Measurements from ENCODE around the gene NEURL1B. TPM values are rescaled to one million over a fixed set of nuclear protein-coding genes. Genes with fewer than 3 reads are reported as not detected.

The NEURL1B gene
- polyA plus RNA-seq, 1 donor from 2014 or later, result 12.7 TPM

DNA sequence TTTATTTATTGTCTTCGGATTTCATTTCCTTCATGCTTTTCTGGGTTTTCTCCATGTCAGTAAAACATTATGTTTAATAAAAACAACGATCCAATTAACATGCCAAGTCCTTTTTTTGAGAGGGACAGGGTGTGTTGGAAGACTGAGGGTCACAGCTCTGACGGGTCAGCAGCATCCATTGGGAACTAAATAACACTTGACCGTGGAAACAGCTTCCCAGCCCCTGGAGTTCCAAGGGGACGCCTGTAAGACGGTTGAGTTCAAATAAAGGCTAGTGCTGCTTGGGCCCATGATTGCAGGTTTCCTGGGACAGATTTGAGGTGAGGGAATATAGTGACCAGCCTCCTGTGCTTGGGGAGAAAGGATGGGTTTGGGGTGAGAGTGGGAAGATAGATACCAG is 30.4 kb upstream of the NEURL1B start:
- Histone ChIP-seq H3K27me3 (ENCODE audit: insufficient read depth, low read depth, low read length) (no peaks in the 10 kb centered on the region), H3K9me3 (ENCODE audit: low read length) (no peaks in the 10 kb centered on the region), H3K79me2 (replicated peaks; ENCODE audit: insufficient read depth, low read length) (no peaks in the 10 kb centered on the region), H3K36me3 (ENCODE audit: insufficient read depth, low read length) (no peaks in the 10 kb centered on the region), H3K27ac (ENCODE audit: low read length) (no peak overlapping the region), H4K20me1 (ENCODE audit: insufficient read depth) (no peaks in the 10 kb centered on the region), H3K4me2 (ENCODE audit: low read length) (no peak overlapping the region), H2AFZ (ENCODE audit: low read depth, low read length) (no peak overlapping the region), H3K9ac (ENCODE audit: low read length) (no peak overlapping the region), H3K4me3 (ENCODE audit: low read length) (no peak overlapping the region), H3F3A (ENCODE audit: insufficient read depth, low read length, poor library complexity, severe bottlenecking) (no peaks in the 10 kb centered on the region), H3K9me2 (ENCODE audit: insufficient read depth, low read length) (no peaks in the 10 kb centered on the region)
- TF ChIP-seq POLR2AphosphoS5 (IDR thresholded peaks at IDR 0.05) (no peak), SMC3 (conservative IDR thresholded peaks at IDR 0.05; ENCODE audit: poor library complexity) (no peak), TAF1 (IDR thresholded peaks at IDR 0.05; ENCODE audit: low read depth) (no peak), EP300 (conservative IDR thresholded peaks at IDR 0.05; ENCODE audit: poor library complexity, severe bottlenecking) (no peak), RAD21 (conservative IDR thresholded peaks at IDR 0.05) (no peak)
- TF ChIP-seq, protein P1, sequence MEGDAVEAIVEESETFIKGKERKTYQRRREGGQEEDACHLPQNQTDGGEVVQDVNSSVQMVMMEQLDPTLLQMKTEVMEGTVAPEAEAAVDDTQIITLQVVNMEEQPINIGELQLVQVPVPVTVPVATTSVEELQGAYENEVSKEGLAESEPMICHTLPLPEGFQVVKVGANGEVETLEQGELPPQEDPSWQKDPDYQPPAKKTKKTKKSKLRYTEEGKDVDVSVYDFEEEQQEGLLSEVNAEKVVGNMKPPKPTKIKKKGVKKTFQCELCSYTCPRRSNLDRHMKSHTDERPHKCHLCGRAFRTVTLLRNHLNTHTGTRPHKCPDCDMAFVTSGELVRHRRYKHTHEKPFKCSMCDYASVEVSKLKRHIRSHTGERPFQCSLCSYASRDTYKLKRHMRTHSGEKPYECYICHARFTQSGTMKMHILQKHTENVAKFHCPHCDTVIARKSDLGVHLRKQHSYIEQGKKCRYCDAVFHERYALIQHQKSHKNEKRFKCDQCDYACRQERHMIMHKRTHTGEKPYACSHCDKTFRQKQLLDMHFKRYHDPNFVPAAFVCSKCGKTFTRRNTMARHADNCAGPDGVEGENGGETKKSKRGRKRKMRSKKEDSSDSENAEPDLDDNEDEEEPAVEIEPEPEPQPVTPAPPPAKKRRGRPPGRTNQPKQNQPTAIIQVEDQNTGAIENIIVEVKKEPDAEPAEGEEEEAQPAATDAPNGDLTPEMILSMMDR (IDR thresholded peaks at IDR 0.05; ENCODE audit: poor library complexity, severe bottlenecking), result no peak
- TF ChIP-seq, protein P2, sequence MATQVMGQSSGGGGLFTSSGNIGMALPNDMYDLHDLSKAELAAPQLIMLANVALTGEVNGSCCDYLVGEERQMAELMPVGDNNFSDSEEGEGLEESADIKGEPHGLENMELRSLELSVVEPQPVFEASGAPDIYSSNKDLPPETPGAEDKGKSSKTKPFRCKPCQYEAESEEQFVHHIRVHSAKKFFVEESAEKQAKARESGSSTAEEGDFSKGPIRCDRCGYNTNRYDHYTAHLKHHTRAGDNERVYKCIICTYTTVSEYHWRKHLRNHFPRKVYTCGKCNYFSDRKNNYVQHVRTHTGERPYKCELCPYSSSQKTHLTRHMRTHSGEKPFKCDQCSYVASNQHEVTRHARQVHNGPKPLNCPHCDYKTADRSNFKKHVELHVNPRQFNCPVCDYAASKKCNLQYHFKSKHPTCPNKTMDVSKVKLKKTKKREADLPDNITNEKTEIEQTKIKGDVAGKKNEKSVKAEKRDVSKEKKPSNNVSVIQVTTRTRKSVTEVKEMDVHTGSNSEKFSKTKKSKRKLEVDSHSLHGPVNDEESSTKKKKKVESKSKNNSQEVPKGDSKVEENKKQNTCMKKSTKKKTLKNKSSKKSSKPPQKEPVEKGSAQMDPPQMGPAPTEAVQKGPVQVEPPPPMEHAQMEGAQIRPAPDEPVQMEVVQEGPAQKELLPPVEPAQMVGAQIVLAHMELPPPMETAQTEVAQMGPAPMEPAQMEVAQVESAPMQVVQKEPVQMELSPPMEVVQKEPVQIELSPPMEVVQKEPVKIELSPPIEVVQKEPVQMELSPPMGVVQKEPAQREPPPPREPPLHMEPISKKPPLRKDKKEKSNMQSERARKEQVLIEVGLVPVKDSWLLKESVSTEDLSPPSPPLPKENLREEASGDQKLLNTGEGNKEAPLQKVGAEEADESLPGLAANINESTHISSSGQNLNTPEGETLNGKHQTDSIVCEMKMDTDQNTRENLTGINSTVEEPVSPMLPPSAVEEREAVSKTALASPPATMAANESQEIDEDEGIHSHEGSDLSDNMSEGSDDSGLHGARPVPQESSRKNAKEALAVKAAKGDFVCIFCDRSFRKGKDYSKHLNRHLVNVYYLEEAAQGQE (IDR thresholded peaks at IDR 0.05; ENCODE audit: borderline replicate concordance), result no peak

DNA sequence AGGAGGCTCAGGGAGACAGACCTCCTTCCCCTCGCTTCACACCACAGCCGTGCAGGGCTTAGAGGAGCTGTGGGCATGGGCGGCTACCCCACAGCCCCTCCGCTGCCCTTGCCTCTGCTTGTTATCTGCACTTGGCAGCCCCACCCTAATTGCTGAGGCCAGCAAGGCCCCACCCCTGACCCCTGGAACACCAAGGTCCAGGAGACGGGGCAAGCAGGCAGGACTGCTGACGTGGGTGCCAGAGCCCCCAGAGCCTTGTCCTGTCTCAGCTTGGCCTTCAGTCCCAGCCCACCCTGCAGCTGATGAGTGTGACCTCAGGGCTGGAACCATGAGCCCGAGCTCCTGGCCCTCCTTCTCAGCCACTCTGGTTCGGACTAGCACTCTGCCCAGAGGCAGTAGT is 29.1 kb upstream of the NEURL1B start:
- H3K27ac ChIP-seq (ENCODE audit: low read length), result no peak overlapping the region
- H3K9ac ChIP-seq (ENCODE audit: low read length), result no peak overlapping the region
- no peaks in the 10 kb centered on the region for H3F3A ChIP-seq (ENCODE audit: insufficient read depth, low read length, poor library complexity, severe bottlenecking)
- no peaks in the 10 kb centered on the region for H3K9me3 ChIP-seq (ENCODE audit: low read length)
- H3K4me2 ChIP-seq (ENCODE audit: low read length), result no peak overlapping the region
- H3K27me3 ChIP-seq (ENCODE audit: insufficient read depth, low read depth, low read length), result no peaks in the 10 kb centered on the region
- H4K20me1 ChIP-seq (ENCODE audit: insufficient read depth), result no peaks in the 10 kb centered on the region
- no peaks in the 10 kb centered on the region for H3K79me2 ChIP-seq (replicated peaks; ENCODE audit: insufficient read depth, low read length)
- no peak overlapping the region for H2AFZ ChIP-seq (ENCODE audit: low read depth, low read length)
- H3K4me3 ChIP-seq (ENCODE audit: low read length), result no peak overlapping the region
- no peaks in the 10 kb centered on the region for H3K36me3 ChIP-seq (ENCODE audit: insufficient read depth, low read length)
- H3K9me2 ChIP-seq (ENCODE audit: insufficient read depth, low read length), result no peaks in the 10 kb centered on the region
- TF ChIP-seq MXI1 (conservative IDR thresholded peaks at IDR 0.05; ENCODE audit: poor library complexity, severe bottlenecking) (no peak), EP300 (conservative IDR thresholded peaks at IDR 0.05; ENCODE audit: poor library complexity, severe bottlenecking) (no peak), POLR2AphosphoS5 (IDR thresholded peaks at IDR 0.05) (no peak), TAF1 (IDR thresholded peaks at IDR 0.05; ENCODE audit: low read depth) (no peak), EZH2 (IDR thresholded peaks at IDR 0.05; ENCODE audit: borderline replicate concordance, insufficient read depth, low read length, poor library complexity, severe bottlenecking) (no peak), SMC3 (conservative IDR thresholded peaks at IDR 0.05; ENCODE audit: poor library complexity) (no peak), RAD21 (conservative IDR thresholded peaks at IDR 0.05) (no peak)
- TF ChIP-seq, protein P2 (IDR thresholded peaks at IDR 0.05; ENCODE audit: borderline replicate concordance), result no peak
- TF ChIP-seq, protein P1 (IDR thresholded peaks at IDR 0.05; ENCODE audit: poor library complexity, severe bottlenecking), result no peak
